ENCODE results near the gene FGD4.

DNA sequence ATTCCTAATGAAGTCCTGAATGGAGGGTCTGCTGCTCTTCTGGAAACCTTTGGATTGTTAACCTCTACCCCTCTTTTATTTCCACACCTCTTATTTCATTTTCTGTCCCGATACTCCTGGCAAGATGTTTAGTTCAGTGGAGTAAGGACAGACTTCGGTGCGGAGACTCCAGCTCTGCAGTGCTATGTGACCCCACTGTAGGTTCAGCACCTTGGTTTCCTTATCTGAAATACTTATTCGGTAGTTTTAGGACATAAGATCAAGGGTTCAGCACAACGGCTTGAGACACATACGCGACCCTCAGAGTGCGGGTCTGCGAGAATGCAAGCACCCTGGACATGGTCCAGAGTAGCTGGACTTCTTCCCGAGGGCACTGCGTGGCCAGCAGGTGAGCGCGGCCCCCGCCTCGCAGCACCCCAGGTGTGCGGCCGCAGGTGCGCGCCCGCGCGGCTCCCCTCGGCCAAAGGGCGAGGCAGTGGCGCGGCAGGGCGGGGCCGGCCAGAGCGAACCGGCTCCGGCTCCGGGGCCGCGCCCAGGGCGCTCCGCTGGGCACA is 465 bp upstream of the FGD4 start:
- TF ChIP-seq, protein P1, sequence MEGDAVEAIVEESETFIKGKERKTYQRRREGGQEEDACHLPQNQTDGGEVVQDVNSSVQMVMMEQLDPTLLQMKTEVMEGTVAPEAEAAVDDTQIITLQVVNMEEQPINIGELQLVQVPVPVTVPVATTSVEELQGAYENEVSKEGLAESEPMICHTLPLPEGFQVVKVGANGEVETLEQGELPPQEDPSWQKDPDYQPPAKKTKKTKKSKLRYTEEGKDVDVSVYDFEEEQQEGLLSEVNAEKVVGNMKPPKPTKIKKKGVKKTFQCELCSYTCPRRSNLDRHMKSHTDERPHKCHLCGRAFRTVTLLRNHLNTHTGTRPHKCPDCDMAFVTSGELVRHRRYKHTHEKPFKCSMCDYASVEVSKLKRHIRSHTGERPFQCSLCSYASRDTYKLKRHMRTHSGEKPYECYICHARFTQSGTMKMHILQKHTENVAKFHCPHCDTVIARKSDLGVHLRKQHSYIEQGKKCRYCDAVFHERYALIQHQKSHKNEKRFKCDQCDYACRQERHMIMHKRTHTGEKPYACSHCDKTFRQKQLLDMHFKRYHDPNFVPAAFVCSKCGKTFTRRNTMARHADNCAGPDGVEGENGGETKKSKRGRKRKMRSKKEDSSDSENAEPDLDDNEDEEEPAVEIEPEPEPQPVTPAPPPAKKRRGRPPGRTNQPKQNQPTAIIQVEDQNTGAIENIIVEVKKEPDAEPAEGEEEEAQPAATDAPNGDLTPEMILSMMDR (IDR thresholded peaks at IDR 0.05), result no peak
- no peak for TF ChIP-seq POLR2A (IDR thresholded peaks at IDR 0.05)
